AG04450 (cell line): ENCODE data around the gene DMP1. TPM values are rescaled to one million over a fixed set of nuclear protein-coding genes. Genes with fewer than 3 reads are reported as not detected.

Experiments
- CTCF ChIA-PET: fragments of 300-600, 350-600 bp; formaldehyde crosslinking; extraction: SDS; loops from one replicate; lab custom pipeline; 2022; ENCODE audit warnings: antibody characterized with exemption, inconsistent platforms; lab: Charles Lee
- POLR2A ChIA-PET: fragments of 350-600 bp; formaldehyde crosslinking; extraction: SDS; loops from one replicate; lab custom pipeline; 2021; ENCODE audit warnings: antibody characterized with exemption, inconsistent platforms; lab: Yijun Ruan, JAX
- DNase-seq: peaks from one replicate; pipeline ENCODE4 v3.0.0-alpha.2; 2011; ENCODE audit warnings: low read depth, low spot score
- H3K27ac ChIP-seq: one replicate; pipeline ENCODE4 v1.5.1; 2012; ENCODE audit warnings: low read depth, low read length, control low read depth
- H3K27me3 ChIP-seq: one replicate; pipeline ENCODE4 v1.6.0; 2012; ENCODE audit warnings: low read length; ENCODE audit not compliant: control insufficient read depth, insufficient read depth
- H3K4me3 ChIP-seq: 2 replicates; pipeline ENCODE4 v1.5.1; 2011; ENCODE audit warnings: mild to moderate bottlenecking, low read depth, low read length, control low read depth
- H3K9me3 ChIP-seq: 2 replicates; pipeline ENCODE4 v1.5.1; 2012; ENCODE audit warnings: low read length; ENCODE audit not compliant: control insufficient read depth, insufficient read depth
- polyA minus RNA-seq: library from RNA; depleted of rRNA, polyadenylated mRNA; stranded (reverse); fragments of >200 nt; gene quantifications from 2 replicates; pipeline ENCODE4 v1.2.3, GENCODE V29; 2011; rRNA and poly(A)+ RNA removed
- polyA plus RNA-seq: library from polyadenylated mRNA; depleted of rRNA; stranded (reverse); fragments of >200 nt; gene quantifications from 2 replicates; pipeline ENCODE4 v1.2.3, GENCODE V29; 2011; rRNA removed
- TF ChIP-seq, protein P1 (sequence below): IDR thresholded peaks from 2 replicates; pipeline ENCODE4 v1.5.1; 2011; ENCODE audit warnings: low read depth, low read length, control low read depth, inconsistent platforms

Gene DMP1, protein sequence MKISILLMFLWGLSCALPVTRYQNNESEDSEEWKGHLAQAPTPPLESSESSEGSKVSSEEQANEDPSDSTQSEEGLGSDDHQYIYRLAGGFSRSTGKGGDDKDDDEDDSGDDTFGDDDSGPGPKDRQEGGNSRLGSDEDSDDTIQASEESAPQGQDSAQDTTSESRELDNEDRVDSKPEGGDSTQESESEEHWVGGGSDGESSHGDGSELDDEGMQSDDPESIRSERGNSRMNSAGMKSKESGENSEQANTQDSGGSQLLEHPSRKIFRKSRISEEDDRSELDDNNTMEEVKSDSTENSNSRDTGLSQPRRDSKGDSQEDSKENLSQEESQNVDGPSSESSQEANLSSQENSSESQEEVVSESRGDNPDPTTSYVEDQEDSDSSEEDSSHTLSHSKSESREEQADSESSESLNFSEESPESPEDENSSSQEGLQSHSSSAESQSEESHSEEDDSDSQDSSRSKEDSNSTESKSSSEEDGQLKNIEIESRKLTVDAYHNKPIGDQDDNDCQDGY
- polyA plus RNA-seq (not detected in 2 replicates), polyA minus RNA-seq (not detected in 2 replicates)

DNA sequence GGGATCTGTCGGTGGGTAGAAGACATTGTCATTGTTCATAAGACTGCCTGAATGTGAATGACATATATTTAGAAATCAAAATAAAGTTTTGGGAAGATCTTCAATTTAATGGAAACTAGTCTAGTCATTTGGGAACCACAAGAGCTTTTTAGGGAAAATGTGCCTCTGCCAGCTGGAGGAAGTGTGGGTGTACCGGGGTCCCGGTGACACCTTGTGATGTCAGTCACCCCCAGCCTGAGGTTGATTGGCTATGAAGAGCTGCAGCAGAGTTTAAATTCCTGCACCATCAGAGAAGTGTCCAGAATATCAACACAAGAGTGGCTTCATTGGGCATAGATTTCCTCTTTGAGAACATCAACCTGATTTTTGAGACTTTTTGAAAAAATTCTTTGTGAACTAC is at the start of gene DMP1:
DMP1 (plus strand) TSS at position 301 of the 400 bp plus-strand sequence. CDS start 6,213 bp downstream, outside the sequence.
- H3K27me3 ChIP-seq: no peaks in the 10 kb centered on the region
- H3K4me3 ChIP-seq: no peak within 1 kb of the TSS
- ChIA-PET POLR2A (no interaction called here), CTCF (interaction anchor here (1.3 kb wide), 1 partner anchor 106 kb away, joined by 3 read pairs; no protein-coding TSS in a partner anchor)
- DNase-seq: no peak
- no peaks in the 10 kb centered on the region for H3K9me3 ChIP-seq
- H3K27ac ChIP-seq: no peak within 1 kb of the TSS
- TF ChIP-seq, protein P1, sequence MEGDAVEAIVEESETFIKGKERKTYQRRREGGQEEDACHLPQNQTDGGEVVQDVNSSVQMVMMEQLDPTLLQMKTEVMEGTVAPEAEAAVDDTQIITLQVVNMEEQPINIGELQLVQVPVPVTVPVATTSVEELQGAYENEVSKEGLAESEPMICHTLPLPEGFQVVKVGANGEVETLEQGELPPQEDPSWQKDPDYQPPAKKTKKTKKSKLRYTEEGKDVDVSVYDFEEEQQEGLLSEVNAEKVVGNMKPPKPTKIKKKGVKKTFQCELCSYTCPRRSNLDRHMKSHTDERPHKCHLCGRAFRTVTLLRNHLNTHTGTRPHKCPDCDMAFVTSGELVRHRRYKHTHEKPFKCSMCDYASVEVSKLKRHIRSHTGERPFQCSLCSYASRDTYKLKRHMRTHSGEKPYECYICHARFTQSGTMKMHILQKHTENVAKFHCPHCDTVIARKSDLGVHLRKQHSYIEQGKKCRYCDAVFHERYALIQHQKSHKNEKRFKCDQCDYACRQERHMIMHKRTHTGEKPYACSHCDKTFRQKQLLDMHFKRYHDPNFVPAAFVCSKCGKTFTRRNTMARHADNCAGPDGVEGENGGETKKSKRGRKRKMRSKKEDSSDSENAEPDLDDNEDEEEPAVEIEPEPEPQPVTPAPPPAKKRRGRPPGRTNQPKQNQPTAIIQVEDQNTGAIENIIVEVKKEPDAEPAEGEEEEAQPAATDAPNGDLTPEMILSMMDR: no peak

DNA sequence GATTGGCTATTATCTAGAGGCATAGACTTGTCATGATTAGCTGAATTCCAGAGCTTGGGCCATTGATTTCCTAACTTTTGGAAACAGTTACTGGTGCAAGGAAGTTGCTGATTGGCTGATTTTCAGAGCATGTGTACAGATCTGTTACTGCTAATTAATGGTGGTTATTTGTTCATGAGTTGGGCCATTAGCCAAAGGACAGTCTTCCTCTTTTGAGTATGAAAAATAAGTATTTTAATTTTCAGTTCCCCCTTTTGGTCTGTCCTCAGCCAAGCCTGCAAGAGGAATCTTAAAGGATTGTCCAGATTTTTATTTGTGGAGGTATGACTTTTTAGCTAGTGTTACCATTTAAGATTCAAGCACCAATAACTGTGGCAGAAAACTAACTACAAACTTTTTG is 48.7 kb upstream of the DMP1 start:
- DNase-seq: no peak
- ChIA-PET POLR2A (no interaction called here), CTCF (no interaction called here)
- Histone ChIP-seq H3K27me3 (no peaks in the 10 kb centered on the region), H3K4me3 (no peak overlapping the region), H3K27ac (no peak overlapping the region), H3K9me3 (no peaks in the 10 kb centered on the region)
- TF ChIP-seq, protein P1: no peak

DNA sequence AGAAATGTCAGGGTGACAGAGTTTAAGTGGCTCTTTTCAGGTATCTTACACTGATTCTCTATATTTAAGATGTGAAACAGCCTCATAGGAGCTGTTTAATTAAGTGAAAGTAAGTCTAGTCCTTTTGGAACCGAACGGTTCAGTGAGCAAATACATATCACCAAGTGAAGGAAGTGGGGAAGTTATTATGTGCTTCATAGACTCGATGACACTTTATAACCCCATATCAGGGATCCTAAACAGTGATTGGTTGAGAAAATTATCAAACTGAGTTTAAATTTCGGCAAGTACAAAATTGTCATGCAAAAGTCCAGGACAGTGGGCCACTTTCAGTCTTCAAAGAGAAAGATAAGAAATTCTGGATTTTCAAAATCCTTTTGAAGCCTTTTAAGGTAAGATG is 41.9 kb upstream of the DMP1 start, which contains the start of gene DSPP:
DSPP (plus strand) TSS at position 301 of the 400 bp plus-strand sequence. CDS start 2,380 bp downstream, outside the sequence.
- Histone ChIP-seq H3K4me3 (no peak within 1 kb of the TSS), H3K9me3 (no peaks in the 10 kb centered on the region), H3K27me3 (no peaks in the 10 kb centered on the region), H3K27ac (no peak within 1 kb of the TSS)
- TF ChIP-seq, protein P1: no peak
- DNase-seq: no peak
- ChIA-PET POLR2A (no interaction called here), CTCF (no interaction called here)

DNA sequence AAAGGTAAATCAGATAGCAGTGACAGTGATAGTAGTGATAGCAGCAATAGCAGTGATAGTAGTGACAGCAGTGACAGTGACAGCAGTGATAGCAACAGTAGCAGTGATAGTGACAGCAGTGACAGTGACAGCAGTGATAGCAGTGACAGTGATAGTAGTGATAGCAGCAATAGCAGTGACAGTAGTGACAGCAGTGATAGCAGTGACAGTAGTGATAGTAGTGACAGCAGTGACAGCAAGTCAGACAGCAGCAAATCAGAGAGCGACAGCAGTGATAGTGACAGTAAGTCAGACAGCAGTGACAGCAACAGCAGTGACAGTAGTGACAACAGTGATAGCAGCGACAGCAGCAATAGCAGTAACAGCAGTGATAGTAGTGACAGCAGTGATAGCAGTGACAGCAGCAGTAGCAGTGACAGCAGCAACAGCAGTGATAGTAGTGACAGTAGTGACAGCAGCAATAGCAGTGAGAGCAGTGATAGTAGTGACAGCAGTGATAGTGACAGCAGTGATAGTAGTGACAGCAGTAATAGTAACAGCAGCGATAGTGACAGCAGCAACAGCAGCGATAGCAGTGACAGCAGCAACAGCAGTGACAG is 35.7 kb upstream of the DMP1 start:
- TF ChIP-seq, protein P1: no peak
- Histone ChIP-seq H3K4me3 (no peak overlapping the region), H3K9me3 (no peaks in the 10 kb centered on the region), H3K27ac (no peak overlapping the region), H3K27me3 (no peaks in the 10 kb centered on the region)
- ChIA-PET POLR2A (no interaction called here), CTCF (no interaction called here)
- no peak for DNase-seq
